GM19238 (cell line): ENCODE data around the gene ANGPTL7.
A peak's percentile ranks its signal among the peaks of the same experiment; 100 is the strongest.

Source experiments
- DNase-seq: peaks from one replicate; pipeline ENCODE4 v3.0.0; 2011; ENCODE audit warnings: low spot score; ENCODE audit not compliant: insufficient read length

The ANGPTL7 gene

GRCh38 chr1:11204396-11205190 is 15.4 kb downstream of the ANGPTL7 start:
- DNase-seq, result no peak

GRCh38 chr1:11207898-11208611 is 18.9 kb downstream of the ANGPTL7 start:
- no peak for DNase-seq

- no peak for DNase-seq
Measured at GRCh38 chr1:11211461-11211860, 22.3 kb downstream of the ANGPTL7 start.

- DNase-seq, result no peak
Measured at GRCh38 chr1:11211925-11212587, 22.9 kb downstream of the ANGPTL7 start.

- DNase-seq, result no peak
Measured at GRCh38 chr1:11214698-11215380, 25.7 kb downstream of the ANGPTL7 start.

GRCh38 chr1:11215381-11216005 is 26.3 kb downstream of the ANGPTL7 start:
- DNase-seq, result no peak

- no peak for DNase-seq
Measured at GRCh38 chr1:11216074-11216473, 26.9 kb downstream of the ANGPTL7 start.

GRCh38 chr1:11227106-11228077 is 38.2 kb downstream of the ANGPTL7 start:
- DNase-seq, result peak; percentile 17

GRCh38 chr1:11229203-11229602 is 40.0 kb downstream of the ANGPTL7 start:
- DNase-seq, result no peak

GRCh38 chr1:11233208-11233607 is 44.1 kb downstream of the ANGPTL7 start:
- DNase-seq, result no peak

- no peak for DNase-seq
Measured at GRCh38 chr1:11237356-11237755, 48.2 kb downstream of the ANGPTL7 start.

GRCh38 chr1:11238311-11238710 is 49.2 kb downstream of the ANGPTL7 start:
- DNase-seq, result no peak

GRCh38 chr1:11245248-11245647 is 56.1 kb downstream of the ANGPTL7 start:
- DNase-seq, result no peak
